ENCODE data around the gene RIPOR3. TPM values are rescaled to one million over a fixed set of nuclear protein-coding genes. Genes with fewer than 3 reads are reported as not detected.
"Not testable (repeated sequence)": the region's sequence is repeated elsewhere in the genome, so short reads cannot be mapped to it uniquely, and the experiment has no call there.

The RIPOR3 gene
- polyA plus RNA-seq, 4 donors: 6.2 to 7.1 (median 6.6) TPM

DNA sequence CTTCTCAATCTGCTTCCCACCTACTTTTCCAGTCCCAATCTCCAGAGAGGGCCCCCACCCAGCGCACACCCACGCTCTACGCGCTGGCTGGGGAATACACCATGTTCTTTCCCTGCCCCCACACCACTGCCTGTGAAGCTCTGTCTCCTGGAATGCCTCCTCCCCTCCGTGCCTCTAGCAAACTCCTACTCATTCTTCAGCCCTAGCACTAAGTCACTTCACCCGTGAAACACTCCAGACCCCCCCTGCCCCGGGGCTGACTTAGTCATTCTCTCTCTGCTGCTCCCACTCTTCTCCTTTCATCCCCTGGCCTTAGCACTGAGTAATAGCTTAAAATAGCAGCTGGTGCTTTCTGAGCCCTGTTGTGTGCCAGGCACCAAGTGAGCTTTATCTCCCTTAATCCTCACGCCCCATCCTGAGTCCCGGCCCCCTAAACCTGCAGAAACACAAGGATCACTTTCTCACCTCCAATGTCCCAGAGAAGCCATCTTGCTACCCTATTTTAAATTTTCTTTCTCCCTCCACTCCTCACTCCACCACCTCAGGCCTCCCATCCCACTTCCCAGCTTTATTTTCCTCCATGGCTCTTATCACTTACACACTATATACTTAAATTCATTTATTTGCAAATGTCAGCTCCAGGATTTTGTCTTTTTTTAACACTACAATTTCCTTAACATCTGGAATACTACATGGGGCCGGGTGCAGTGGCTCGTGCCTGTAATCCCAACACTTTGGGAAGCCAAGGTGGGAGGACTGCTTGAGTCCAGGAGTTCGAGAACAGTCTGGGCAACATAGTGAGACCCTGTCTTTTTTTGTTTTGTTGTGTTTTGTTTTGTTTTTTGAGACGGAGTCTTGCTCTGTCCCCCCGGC, 33.7 kb upstream of the RIPOR3 start:
- DNase-seq (ENCODE audit: low read depth in 4 of 4, low spot score in 3 of 4): no peak

DNA sequence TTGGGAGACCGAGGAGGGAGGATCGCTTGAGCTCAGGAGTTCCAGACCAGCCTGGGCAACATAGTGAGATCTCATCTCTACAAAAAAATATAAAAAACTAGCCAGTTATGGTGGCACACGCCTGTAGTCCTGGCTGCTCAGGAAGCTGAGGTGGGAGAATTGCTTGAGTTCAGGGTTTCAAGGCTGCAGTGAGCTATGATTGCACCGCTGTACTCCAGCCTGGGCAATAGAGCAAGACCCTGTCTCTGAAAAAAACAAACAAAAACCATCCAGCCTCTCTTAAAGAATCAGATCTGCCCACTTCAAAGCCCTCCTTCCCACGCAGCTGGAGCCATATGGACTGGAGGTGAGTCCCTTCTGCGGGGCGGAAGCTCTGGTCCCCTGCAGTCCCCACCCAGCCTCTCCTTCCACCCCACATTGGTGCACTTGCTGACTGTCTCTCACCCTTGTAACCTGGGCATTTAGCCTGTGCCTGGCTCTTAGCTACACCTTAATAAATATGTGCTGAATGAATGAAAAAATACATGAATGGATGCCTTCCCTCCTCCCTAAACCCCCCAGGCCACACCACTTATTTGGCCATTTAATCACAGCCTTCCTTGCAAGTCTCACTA, 32.9 kb upstream of the RIPOR3 start:
- no peak for DNase-seq (ENCODE audit: low read depth in 4 of 4, low spot score in 3 of 4)

DNA sequence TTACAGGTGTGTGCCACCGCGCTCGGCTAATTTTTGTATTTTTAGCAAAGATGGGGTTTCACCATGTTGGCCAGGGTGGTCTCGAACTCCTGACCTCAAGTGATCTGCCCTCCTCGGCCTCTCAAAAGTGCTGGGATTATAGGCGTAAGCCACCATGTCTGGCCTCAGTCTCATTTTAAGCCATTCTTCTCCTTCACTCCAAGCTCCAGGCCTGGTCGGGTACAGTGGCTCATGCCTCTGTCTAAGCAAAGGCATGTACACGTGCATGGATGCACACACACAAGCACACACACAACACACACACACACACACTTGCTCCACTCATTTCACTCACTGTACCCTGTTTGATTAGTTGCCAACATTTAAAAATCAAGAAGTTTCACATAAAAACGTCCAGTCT, 32.3 kb upstream of the RIPOR3 start:
- DNase-seq (ENCODE audit: low read depth in 4 of 4, low spot score in 3 of 4): no peak

DNA sequence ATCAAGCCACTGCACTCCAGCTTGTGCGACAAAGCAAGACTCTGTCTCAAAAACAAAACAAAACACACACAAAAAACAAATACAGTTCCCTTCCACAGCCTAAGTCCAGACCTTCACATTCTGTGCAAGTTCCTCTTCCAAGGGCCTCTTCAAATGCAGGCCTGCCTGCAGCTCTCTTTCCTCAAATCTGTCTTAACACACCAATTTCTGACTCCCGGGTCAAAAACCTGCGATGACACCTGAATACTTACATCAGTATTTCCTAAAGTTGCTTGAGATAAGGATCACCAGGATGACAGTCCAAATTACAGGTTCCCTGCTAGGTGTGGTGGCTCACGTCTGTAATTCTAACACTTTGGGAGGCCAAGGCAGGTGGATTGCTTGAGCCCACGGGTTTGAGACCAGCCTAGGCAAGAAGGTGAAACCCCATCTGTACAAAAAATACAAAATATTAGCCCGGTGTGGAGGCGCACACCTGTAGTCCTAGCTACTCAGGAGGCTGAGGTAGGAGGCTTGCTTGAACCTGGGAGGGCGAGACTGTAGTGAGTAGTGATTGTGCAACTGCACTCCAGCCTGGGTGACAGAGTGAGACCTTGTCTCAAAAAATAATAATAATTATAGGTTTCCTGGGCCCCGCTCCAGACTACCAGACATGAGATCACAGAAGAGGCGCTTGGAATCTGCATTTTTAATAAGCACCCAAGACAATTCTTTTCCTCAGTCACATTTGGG, 31.2 kb upstream of the RIPOR3 start:
- no peak for DNase-seq (ENCODE audit: low read depth in 4 of 4, low spot score in 3 of 4)

DNA sequence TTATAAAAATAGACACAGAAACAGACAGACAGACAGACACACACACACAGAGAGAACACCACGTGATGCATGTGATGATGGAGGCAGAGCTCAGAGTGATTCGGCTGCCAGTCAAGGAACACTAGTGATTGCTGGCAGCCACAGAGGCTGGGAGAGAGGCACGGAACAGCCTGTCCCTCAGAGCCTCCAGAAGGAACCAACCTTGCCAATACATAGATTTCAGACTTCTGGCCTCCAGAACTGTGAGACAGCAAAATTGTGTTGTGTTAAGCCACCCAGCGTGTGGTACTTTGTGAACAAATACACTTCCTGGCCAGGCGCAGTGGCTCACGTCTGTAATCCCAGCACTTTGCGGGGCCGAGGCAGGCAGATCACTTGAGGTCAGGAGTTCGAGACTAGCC, 30.5 kb upstream of the RIPOR3 start:
- DNase-seq (ENCODE audit: low read depth in 4 of 4, low spot score in 3 of 4): no peak

DNA sequence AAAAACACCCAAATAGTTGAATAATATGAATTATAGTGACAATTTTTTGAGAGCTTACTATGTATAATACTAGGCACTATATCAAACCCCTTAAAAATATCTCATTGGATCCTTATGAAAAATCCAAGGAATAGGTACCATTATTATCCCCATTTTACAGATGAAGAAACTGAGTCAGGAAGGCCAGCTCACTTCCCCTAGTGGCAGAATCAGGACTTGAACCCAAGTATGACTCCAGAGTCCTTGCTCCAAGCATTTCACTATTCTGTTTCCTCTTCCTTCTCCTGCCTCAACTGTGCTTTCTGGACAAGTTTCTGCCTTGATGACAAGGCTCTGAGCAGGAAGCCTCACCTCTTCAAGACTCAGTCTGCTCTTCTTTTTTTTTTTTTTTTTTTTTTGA, 29.2 kb upstream of the RIPOR3 start:
- DNase-seq (ENCODE audit: low read depth in 4 of 4, low spot score in 3 of 4): no peak

DNA sequence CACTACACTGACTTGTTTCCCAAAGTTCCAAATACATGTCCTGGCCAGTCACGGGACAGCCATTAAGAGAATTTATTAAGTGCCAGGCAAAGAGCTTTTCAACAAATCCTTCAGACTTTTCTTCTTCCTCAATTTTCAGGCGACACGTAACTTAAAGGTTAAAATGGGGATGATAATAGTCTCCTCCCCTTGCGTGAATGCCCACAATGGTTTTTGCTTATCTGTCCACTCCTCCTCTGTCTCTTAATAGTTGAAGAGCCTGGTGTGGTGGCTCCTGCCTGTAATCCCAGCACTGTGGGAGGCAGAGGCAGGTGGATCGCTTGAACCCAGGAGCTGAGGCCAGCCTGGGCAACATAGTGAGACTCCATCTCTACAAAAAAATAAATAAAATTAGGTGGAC, 28.7 kb upstream of the RIPOR3 start:
- no peak for DNase-seq (ENCODE audit: low read depth in 4 of 4, low spot score in 3 of 4)

DNA sequence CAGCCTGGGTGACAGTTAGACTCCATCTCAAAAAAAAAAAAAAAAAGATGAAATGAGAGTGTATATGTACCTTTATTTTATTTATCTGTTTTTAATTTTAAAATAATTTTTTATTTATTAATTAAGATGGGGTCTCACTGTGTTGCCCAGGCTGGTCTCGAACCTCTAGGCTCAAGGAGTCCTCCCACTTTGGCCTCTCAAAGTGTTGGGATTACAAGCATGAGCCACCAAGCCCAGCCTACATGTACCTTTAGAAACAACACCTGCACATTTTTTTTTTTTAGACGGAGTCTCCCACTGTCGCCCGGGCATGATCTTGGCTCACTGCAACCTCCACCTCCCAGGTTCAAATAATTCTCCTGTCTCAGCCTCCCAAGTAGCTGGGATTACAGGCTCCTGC, 28.0 kb upstream of the RIPOR3 start:
- DNase-seq (ENCODE audit: low read depth in 4 of 4, low spot score in 3 of 4): no peak

DNA sequence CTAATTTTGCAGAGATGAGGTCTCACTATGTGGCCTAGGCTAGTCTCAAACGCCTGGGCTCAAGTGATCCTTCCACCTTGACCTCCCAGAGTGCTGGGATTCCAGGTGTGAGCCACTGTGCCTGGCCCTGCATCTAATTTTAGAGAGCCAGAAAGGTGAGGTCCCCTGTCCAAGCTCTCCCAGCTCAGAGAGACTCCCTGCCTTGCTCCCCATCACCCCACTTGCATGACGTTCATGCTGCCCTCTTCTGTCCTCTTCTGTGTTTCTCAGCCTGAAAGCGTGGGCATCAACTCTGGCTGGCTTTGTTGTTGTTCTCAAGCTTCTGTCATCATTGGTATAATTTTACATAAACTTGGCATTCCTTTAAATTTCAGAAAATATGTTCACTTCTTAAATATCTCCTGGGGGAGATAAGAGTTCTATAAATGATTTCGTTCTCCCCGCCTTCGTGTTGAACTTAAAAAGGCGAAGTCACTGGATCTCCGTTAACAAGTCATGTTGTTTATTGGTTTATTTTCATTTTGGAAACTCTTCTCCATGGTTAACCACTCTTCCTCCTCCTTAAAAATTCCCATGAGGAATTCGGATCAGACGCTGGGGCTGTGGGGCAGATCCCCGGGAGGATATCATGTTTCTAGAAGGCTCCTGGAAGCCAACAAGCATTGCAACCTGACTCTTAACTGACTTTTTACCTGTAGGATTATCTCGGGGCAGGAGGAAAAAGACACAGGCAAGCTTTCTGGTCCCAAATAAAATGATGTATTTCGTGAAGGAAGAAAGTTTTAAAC, 26.8 kb upstream of the RIPOR3 start:
- DNase-seq (ENCODE audit: low read depth in 4 of 4, low spot score in 3 of 4): no peak

DNA sequence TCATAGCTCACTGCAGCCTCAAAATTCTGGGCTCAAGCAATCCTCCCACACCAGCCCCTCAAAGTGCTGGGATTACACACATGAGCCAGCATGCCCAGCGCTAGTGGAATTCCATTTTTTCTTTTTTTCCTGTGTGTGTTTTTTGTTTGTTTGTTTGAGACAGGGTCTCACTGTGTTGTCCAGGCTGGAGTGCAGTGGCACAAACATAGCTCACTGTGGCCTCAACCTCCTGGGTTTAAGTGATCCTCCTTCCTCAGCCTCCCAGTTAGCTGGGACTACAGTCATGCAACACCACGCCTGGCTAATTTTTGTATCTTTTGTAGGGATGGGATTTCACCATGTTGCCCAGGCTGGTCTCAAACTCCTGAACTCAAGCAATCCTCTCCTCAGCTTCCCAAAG, 26.0 kb upstream of the RIPOR3 start:
- no peak for DNase-seq (ENCODE audit: low read depth in 4 of 4, low spot score in 3 of 4)

DNA sequence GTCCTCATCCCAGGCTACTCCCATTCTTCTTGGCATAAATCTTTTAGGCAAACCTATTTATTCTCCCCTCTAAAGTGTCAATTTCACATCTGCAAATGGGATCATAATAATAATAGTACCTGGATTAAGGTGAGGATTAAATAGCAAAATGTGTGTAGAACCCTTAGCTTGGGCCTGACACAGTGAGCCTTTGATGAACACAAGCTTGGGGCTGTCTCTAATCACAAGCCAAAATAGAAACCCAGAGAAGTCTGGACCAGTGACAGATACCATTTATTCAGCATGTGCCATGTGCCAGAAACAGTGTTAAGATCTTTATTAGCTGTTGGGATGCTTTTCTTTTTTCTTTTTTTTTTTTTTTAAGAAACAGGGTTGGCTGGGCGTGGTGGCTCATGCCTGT, 25.2 kb upstream of the RIPOR3 start:
- no peak for DNase-seq (ENCODE audit: low read depth in 4 of 4, low spot score in 3 of 4)

DNA sequence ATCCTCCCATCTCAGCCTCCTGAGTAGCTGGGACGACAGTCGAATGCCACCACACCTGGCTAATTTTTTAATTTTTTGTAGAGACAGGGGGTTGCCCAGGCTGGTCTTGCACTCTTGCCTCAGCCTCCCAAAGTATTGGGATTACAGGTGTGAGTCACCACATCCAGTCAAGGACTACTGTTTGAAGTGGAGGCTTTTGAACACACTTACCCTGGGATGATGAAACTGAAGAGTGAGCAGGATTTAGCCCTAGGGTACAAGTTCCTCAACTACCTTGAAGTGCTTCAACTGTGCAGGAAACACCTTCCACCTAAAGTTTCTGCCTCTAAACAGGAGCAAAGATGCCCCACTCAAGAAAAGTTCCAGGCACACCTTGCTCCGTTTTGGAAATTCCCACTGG, 24.4 kb upstream of the RIPOR3 start:
- no peak for DNase-seq (ENCODE audit: low read depth in 4 of 4, low spot score in 3 of 4)

DNA sequence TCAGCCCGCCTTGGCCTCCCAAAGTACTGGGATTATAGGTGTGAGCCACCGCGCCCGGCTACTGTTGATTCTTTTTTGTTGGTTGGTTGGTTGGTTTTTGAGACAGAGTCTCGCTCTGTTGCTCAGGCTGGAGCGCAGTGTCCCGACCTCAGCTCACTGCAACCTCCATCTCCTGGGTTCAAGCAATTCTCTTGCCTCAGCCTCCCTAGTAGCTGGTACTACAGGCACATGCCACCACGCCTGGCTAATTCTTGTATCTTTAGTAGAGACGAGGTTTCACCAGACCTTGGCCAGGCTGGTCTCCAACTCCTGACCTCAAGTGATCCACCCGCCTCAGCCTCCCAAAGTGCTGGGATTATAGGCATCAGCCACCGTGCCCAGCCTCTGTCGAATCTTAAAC, 23.1 kb upstream of the RIPOR3 start:
- not testable (repeated sequence) for DNase-seq (ENCODE audit: low read depth in 4 of 4, low spot score in 3 of 4)

DNA sequence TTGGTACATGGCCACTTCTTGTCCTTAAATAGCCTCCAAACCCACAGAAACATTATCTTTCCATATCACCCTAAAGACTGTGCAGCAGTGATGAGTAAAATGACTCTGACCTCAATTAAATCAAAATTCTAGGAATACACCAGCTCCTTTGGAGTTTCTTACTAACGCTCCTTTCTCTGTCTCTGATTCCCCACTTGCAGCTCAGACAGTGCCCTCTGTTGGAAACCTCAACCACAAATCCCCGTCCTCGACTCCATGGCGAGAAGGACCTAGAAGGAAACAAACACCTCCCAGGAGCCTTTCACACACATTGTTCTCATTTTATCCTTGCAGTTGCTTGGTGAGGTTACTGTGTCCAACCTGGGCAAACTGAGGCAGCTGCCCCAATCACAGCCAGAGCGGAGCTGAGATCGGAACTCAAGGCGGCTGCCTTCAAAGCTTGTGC, 22.3 kb upstream of the RIPOR3 start:
- no peak for DNase-seq (ENCODE audit: low read depth in 4 of 4, low spot score in 3 of 4)

DNA sequence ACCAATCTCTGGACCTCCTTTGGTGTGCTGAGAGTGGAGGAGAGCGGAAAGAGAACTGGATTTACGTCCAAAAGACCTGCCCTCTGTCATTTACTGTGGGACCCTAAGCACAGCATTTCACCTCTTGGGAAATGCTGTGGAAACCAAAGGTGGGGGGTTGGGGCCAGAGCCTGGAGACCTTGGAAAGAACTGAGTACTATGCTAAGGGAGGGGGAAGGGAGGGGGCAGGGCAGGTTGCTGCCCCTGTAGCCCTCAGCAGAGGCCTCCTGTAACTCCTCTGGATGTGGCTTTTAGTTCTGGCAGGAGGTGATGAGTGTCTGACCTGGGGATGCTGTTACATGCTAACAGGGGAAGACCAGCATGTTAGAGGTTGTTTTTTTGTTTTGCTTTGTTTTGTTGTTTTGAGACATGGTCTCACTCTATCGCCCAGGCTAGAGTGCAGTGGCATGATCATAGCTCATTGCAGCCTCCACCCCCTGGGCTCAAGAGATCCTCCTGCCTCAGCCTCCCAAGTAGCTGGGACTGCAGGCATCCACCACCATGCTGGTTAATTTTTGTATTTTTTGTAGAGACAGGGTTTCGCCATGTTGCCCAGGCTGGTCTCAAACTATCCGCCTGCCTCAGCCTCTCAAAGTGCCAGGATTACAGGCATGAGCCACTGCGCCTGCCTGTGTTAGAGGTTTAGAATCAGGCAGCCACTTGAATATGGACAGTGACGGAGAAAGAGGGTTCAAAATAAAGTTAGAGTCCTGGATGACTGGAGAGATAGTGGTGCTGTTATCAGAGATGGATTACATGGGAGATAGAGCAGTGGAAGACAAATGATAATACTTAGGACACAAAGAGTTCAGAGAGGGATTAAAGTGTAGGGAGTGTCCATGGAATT, 21.7 kb upstream of the RIPOR3 start:
- no peak for DNase-seq (ENCODE audit: low read depth in 4 of 4, low spot score in 3 of 4)

DNA sequence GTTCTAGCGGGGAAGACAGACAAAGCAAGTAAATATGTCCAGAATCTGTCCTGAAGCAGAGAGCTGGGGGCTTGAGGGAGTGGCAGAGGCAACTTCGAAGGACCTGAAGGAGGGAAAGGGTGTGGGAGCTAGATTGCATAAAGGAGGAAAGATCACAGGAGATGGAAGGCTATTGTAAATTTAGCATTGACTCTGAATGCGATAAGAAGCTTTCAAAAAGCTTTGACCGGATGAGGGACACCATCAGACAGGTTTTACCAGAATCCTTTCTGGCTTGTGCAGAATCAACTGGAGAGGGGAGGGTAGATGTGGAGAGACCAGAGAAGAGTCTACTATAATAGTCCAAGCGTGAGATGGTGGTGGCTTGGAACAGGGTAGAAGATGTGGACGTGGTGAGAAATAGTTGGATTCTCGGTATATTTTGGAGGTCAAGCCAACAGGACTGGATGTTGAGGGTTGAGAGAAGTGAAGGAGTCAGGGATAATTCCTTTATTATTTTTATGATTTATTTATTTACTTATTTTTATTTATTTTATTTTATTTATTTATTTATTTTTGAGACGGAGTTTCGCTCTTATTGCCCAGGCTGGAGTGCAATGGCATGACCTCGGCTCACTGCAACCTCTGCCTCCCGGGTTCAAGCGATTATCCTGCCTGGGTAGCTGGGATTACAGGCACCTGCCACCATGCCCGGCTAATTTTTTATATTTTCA, 19.9 kb upstream of the RIPOR3 start:
- DNase-seq (ENCODE audit: low read depth in 4 of 4, low spot score in 3 of 4): no peak

DNA sequence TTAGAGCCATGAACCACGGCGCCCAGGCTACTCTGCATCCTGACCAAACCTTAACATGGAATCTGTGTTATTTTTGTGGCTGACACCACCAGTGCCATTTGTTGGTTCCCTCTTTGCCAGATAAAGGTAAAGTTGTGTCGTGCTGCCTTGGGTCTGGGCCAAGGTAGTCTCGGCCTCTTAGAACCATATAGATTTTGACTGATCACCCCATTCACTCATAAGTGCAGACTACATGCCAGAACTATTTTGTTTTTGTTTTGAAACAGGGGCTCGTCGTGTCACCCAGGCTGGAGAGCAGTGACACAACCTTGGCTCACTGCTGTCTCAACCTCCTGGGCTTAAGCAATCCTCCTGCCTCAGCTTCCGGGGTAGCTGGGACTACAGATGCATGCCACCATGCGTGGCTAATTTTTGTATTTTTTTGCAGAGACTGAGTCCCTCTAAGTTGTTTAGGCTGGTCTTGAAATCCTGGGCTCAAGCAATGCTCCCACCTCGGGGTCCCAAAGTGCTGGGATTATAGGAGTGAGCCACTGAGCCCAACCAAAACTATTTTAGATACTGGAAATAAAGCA, 19.2 kb upstream of the RIPOR3 start:
- DNase-seq (ENCODE audit: low read depth in 4 of 4, low spot score in 3 of 4): no peak

DNA sequence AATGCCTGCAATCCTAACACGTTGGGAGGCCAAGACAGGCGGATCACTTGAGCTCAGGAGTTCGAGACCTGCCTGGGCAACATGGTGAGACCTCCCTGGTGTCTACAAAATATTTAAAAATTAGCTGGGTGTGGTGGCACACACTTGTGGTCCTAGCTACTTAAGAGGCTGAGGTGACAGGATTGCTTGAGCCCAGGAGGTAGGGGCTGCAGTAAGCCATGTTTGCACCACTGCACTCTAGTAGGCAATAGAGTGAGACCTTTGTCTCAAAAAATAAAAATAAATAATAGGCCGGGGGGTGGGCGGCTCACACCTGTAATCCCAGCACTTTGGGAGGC, 18.3 kb upstream of the RIPOR3 start:
- DNase-seq (ENCODE audit: low read depth in 4 of 4, low spot score in 3 of 4): no peak
